Measurements from ENCODE around the gene ZNF76.

ZNF76 gene

GRCh38 chr6:35238843-35239289 lies 20.7 kb upstream of the ZNF76 start:
- no peak for DNase-seq

GRCh38 chr6:35239581-35239980 lies 20.0 kb upstream of the ZNF76 start:
- DNase-seq = no peak

GRCh38 chr6:35240838-35241801 lies 18.4 kb upstream of the ZNF76 start:
- no peak for DNase-seq

- DNase-seq = no peak
Measured at GRCh38 chr6:35242486-35242885, 17.0 kb upstream of the ZNF76 start.

- no peak for DNase-seq
Measured at GRCh38 chr6:35242906-35243305, 16.6 kb upstream of the ZNF76 start.

GRCh38 chr6:35243386-35243958 lies 16.1 kb upstream of the ZNF76 start:
- no peak for DNase-seq

- DNase-seq = no peak
Measured at GRCh38 chr6:35244551-35244950, 15.0 kb upstream of the ZNF76 start.

GRCh38 chr6:35247642-35248231 lies 11.8 kb upstream of the ZNF76 start:
- DNase-seq = no peak

GRCh38 chr6:35248300-35248699 lies 11.2 kb upstream of the ZNF76 start:
- no peak for DNase-seq

- no peak for DNase-seq
Measured at GRCh38 chr6:35248965-35249364, 10.6 kb upstream of the ZNF76 start.

GRCh38 chr6:35251949-35252348 lies 7.6 kb upstream of the ZNF76 start:
- DNase-seq = no peak

- no peak for DNase-seq
Measured at GRCh38 chr6:35253249-35253648, 6.3 kb upstream of the ZNF76 start.

- no peak for DNase-seq
Measured at GRCh38 chr6:35258336-35258735, 1.2 kb upstream of the ZNF76 start.

GRCh38 chr6:35258858-35259193 lies 709 bp upstream of the ZNF76 start:
- no peak for DNase-seq

- no peak for DNase-seq
Measured at GRCh38 chr6:35259948-35260590, 534 bp downstream of the ZNF76 start.

- DNase-seq = no peak
Measured at GRCh38 chr6:35260591-35261570, 1.3 kb downstream of the ZNF76 start.

GRCh38 chr6:35262596-35262995 lies 3.1 kb downstream of the ZNF76 start:
- no peak for DNase-seq

- no peak for DNase-seq
Measured at GRCh38 chr6:35264550-35265274, 5.2 kb downstream of the ZNF76 start.

- no peak for DNase-seq
Measured at GRCh38 chr6:35265523-35265922, 6.0 kb downstream of the ZNF76 start.

- no peak for DNase-seq
Measured at GRCh38 chr6:35267446-35267845, 7.9 kb downstream of the ZNF76 start.

- no peak for DNase-seq
Measured at GRCh38 chr6:35267897-35268296, 8.4 kb downstream of the ZNF76 start.

- no peak for DNase-seq
Measured at GRCh38 chr6:35272005-35272404, 12.5 kb downstream of the ZNF76 start.
